ENCODE data around the gene INPP1. TPM values are rescaled to one million over a fixed set of nuclear protein-coding genes. Genes with fewer than 3 reads are reported as not detected.

Gene INPP1
- total RNA-seq, 1 donor from 2014 or later, result 41.7 TPM

DNA sequence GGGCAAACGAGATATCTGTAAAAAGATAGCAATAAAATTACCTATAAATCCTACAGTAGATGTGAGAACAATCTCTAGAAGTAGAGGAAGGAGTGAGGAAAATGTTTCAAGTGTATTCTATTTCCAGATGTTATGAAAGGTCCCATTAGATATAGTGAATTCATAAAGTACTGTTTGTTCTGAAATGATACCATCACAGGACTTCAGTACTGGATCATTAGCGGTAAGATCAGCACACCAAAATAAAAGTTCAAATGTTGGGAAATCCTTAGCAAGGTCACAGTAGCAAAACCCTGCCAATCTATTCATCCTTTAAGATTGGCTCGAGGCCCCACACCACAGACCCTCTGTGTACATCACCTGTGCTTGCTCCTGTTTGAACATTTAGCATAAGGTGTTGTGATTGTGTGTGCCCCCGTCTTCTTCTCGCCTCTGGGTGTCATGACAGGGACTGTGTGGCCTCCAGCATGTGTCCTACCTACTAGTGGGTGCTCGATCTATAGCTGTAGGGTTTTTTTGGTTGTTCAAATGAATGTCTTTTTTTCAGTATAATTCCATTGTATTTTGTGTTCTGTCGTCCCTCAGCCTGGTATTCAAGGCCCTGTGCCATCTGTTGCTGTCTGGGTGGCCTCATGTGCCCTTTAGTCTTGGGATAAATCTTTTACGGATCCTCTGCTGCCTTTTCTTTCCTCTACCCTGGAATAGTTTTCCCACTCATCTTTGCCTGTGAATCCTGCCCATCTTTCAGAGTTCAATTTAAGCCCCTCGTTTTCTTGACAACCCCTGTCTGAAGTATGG is 73.9 kb downstream of the INPP1 start:
- no peaks in the 10 kb centered on the region for H3K9me3 Mint-ChIP-seq (ENCODE audit: unreplicated experiment)
- DNase-seq, result no peak
- H3K36me3 Mint-ChIP-seq (ENCODE audit: unreplicated experiment), result no peaks in the 10 kb centered on the region
- peaks cover 2% of the 10 kb centered on the region for H3K27me3 Mint-ChIP-seq (ENCODE audit: unreplicated experiment)
- H3K4me3 Mint-ChIP-seq (ENCODE audit: unreplicated experiment), result no peak overlapping the region
- TF ChIP-seq, protein P1, sequence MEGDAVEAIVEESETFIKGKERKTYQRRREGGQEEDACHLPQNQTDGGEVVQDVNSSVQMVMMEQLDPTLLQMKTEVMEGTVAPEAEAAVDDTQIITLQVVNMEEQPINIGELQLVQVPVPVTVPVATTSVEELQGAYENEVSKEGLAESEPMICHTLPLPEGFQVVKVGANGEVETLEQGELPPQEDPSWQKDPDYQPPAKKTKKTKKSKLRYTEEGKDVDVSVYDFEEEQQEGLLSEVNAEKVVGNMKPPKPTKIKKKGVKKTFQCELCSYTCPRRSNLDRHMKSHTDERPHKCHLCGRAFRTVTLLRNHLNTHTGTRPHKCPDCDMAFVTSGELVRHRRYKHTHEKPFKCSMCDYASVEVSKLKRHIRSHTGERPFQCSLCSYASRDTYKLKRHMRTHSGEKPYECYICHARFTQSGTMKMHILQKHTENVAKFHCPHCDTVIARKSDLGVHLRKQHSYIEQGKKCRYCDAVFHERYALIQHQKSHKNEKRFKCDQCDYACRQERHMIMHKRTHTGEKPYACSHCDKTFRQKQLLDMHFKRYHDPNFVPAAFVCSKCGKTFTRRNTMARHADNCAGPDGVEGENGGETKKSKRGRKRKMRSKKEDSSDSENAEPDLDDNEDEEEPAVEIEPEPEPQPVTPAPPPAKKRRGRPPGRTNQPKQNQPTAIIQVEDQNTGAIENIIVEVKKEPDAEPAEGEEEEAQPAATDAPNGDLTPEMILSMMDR (IDR thresholded peaks at IDR 0.05; ENCODE audit: partially characterized antibody, unreplicated experiment), result no peak
- peaks cover 5% of the 10 kb centered on the region for H3K4me1 Mint-ChIP-seq (ENCODE audit: low read depth, unreplicated experiment)
- no peak overlapping the region for H3K27ac Mint-ChIP-seq (ENCODE audit: unreplicated experiment)

DNA sequence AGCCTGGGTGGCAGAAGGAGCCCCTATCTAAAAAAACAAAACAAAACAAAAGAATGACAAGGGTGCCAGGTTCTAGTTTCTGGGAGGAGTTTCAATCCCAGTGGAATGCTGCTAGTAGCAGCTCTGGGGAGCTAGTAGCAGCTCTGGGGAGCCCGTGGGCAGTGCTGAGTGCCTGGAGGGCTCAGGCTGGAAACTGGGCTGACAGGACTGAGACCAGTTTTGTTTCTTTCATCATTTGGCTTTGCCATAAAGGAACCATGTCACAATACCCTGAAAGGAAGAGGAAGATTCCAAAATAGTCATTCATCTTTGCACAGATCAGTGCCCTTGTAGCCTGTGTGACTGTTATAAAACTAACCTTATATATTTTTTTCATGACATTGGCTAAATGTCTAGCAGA is 75.3 kb downstream of the INPP1 start:
- no peaks in the 10 kb centered on the region for H3K27me3 Mint-ChIP-seq (ENCODE audit: unreplicated experiment)
- no peaks in the 10 kb centered on the region for H3K9me3 Mint-ChIP-seq (ENCODE audit: unreplicated experiment)
- H3K27ac Mint-ChIP-seq (ENCODE audit: unreplicated experiment), result no peak overlapping the region
- TF ChIP-seq, protein P1 (IDR thresholded peaks at IDR 0.05; ENCODE audit: partially characterized antibody, unreplicated experiment), result no peak
- no peaks in the 10 kb centered on the region for H3K36me3 Mint-ChIP-seq (ENCODE audit: unreplicated experiment)
- DNase-seq, result no peak
- H3K4me1 Mint-ChIP-seq (ENCODE audit: low read depth, unreplicated experiment), result peaks cover 5% of the 10 kb centered on the region
- H3K4me3 Mint-ChIP-seq (ENCODE audit: unreplicated experiment), result no peak overlapping the region

DNA sequence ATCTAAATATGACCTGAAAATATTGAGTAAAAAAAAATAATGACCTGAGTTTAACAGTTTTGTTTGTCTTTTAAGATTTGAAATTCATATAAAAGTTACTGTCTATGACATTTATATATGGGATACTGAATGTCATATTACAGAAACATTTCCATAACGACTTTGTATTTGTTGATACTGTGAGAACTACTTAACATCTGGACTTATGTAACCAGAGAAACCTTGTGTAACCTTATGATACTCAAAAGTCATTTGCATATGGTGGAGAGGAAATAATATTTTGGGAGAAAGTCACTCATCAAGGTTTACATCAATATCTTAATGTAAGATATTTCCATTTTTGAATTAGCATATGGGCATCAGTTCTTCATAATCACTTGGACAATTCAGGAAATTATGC is 77.4 kb downstream of the INPP1 start:
- Mint-ChIP-seq H3K27ac (ENCODE audit: unreplicated experiment) (no peak overlapping the region), H3K27me3 (ENCODE audit: unreplicated experiment) (no peaks in the 10 kb centered on the region), H3K4me1 (ENCODE audit: low read depth, unreplicated experiment) (peaks cover 5% of the 10 kb centered on the region), H3K4me3 (ENCODE audit: unreplicated experiment) (no peak overlapping the region), H3K36me3 (ENCODE audit: unreplicated experiment) (no peaks in the 10 kb centered on the region), H3K9me3 (ENCODE audit: unreplicated experiment) (no peaks in the 10 kb centered on the region)
- no peak for DNase-seq
- TF ChIP-seq, protein P1 (IDR thresholded peaks at IDR 0.05; ENCODE audit: partially characterized antibody, unreplicated experiment), result no peak

Other genes with a start within 250 kb of the INPP1 start
- 22.0 TPM for gene HIBCH, start 23.8 kb upstream of the INPP1 start, total RNA-seq (ENCODE audit: unreplicated experiment)
- gene MFSD6, start 64.8 kb downstream of the INPP1 start, total RNA-seq (ENCODE audit: unreplicated experiment), result 31.0 TPM
- gene NEMP2, start 191.1 kb downstream of the INPP1 start, total RNA-seq (ENCODE audit: unreplicated experiment), result 2.1 TPM

Data from glutamatergic neuron (in vitro differentiated cells).